GM19351 (cell line): ENCODE measurements around the gene MZB1.
"Not testable (repeated sequence)": the region's sequence is repeated elsewhere in the genome, so short reads cannot be mapped to it uniquely, and the experiment has no call there.

Source experiments
- ATAC-seq: cut with Tn5 transposase; IDR thresholded peaks from one replicate; pipeline ENCODE4 v1.9.1; 2021; ENCODE audit warnings: mild to moderate bottlenecking, moderate library complexity; ENCODE audit not compliant: unreplicated experiment

The MZB1 gene

GRCh38 chr5:139410993-139411828 is 21.5 kb upstream of the MZB1 start:
- ATAC-seq: no peak

DNA sequence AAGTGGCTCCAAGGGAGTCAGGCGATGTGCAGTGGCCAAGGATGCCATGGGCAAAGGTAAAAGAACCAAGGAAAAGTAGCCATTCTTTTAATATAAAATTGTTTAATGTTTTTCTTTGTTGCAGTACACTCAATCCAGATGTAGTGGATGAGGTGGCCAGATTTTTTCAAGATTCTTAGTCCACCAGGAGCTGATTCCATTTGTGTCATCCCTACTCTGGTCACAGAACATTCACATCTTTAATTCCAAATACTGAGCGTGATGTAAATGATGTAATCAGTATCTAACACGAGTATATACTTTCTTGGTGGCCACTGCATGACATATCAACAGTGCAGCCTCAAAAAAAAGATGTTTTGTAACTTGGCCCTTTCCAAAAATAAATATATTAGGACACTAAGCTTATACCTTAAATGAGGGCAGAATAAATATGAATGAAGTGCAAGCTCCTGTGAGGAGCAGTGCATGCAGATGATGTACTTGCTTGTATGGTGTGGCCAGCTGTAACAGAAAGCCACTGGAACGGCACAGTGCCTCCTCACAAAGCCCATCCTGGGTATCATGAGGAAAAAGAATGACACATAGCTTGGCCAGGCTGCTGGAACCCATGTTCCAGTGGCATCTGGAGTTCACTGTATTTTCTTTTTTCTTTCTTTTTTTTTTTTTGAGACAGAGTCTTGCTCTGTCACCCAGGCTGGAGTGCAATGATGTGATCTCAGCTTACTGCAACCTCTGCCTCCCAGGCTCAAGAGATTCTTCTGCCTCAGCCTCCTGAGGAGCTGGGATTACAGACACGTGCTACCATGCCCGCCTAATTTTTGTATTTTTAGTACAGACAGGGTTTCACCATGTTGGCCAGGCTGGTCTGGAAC is 20.6 kb upstream of the MZB1 start:
- no peak for ATAC-seq

GRCh38 chr5:139409116-139409515 is 19.4 kb upstream of the MZB1 start:
- ATAC-seq: not testable (repeated sequence)

DNA sequence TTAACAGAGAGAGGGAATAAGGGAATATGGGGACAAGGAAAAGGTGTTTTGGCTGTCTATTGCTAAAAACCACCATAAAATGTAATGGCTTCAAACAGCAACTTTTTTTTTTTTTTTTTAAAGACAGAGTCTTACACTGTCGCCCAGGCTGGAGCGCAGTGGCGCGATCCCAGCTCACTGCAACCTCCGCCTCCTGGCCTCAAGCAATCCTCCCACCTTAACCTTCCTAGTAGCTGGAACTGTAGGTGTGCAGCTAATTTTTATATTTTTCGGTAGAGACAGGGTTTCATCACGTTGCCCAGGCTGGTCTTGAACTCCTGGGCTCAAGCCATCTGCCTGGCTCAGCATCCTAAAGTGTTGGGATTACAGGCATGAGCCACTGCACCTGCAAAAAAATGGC is 18.5 kb upstream of the MZB1 start:
- no peak for ATAC-seq

DNA sequence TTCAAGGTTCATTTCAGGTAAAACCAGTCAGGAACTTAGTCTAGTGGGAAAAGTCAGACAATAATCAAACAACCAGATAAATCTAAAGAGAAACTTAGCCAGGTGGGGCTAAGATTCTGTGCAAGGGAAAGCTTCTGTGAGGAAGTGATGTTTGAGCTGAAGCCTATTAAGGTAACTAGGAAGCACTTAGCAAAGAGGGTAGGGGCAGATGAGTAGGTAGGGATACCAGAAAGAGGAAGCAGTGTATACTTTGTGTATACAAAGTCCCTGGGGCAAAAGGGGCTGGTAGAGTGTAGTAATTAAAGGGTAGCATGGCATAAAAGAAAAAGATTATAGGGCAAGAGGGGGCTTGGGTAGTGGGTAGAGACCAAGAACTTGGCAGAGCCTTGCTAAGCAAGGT is 17.8 kb upstream of the MZB1 start:
- ATAC-seq: no peak

DNA sequence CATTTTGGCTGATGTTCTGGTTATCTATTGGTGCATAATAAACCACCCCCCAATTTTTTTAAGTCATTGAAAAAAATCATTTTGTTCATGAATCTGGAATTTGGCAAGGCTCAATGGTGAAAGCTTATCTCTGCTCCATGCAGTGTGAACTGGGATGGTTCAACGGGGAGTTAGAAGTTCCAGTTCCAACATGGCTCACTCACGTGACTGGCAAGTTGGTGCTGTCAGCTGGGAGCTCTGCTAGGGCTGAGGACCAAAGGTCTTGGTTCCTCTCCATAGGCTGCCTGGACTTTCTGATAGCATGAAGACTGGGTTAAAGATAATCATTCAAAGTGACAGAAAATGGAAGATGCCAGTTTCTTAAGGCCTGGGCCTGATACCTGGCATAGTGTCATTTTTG is 17.2 kb upstream of the MZB1 start:
- no peak for ATAC-seq

GRCh38 chr5:139404484-139404840 is 14.7 kb upstream of the MZB1 start:
- ATAC-seq: no peak

DNA sequence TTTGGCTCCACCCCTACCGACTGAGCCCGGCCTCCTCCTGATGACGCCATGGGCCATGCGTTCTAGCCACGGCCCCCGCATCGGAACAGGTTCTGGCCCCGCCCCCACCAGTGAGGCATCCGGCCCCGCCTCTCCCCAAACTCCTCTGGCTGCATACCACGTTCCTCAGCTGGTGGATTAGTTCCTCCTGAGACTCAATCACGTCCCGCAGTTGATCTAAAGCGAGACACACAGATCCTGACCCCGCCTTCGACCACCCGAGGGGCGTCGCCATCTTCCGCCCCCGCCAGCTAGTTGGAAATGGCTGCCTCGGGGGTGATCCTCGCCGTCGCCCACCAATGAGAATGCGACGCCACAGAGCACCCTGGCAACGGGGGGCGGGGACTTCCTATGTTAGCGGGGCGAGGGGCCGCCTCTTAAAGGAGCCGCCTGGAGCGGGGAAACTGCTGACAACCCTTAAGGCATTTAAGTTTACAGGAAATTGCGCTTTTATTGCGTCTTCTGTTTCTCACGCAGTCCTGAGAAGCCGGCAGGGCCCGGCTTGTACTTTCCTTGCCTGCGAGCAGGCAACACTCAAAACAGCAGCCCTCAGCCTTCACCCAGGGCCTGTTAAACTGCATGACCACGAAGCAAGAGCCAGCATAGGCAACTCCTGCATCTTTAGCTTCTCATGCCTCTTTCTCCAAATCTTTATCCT is 14.2 kb upstream of the MZB1 start, which contains the start of gene SPATA24:
Gene SPATA24 (minus strand): TSS at position 303 of the 697 bp plus-strand sequence. CDS start 29 bp downstream, at position 274.
- ATAC-seq: peak; percentile 74

GRCh38 chr5:139403418-139403786 is 13.7 kb upstream of the MZB1 start:
- no peak for ATAC-seq

- no peak for ATAC-seq
Observed at GRCh38 chr5:139402561-139403158, 12.9 kb upstream of the MZB1 start.

GRCh38 chr5:139401546-139401945 is 11.8 kb upstream of the MZB1 start:
- ATAC-seq: no peak

GRCh38 chr5:139399501-139400121 is 9.9 kb upstream of the MZB1 start:
- peak; percentile 27 for ATAC-seq

GRCh38 chr5:139397921-139398320 is 8.2 kb upstream of the MZB1 start:
- ATAC-seq: no peak

DNA sequence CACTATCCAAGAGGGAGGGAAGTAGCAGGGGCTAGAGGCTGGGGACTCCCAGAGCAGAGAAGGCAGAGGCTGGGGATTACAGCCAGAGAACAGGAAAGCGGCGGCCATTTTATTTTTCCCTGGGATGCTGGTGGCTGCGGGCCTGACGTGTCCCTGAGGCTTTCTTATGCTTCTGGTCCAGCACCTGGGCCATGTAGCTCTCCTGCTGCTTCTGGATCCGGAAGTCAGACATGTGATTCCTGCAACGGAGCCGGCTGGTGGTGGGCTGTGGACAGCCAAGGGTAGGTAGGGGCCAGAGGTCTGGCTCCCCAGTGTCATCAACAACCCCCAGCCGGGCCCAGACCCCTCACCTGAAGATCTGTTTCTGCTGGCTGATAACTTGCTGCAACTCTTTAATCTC is 7.0 kb upstream of the MZB1 start:
- no peak for ATAC-seq

DNA sequence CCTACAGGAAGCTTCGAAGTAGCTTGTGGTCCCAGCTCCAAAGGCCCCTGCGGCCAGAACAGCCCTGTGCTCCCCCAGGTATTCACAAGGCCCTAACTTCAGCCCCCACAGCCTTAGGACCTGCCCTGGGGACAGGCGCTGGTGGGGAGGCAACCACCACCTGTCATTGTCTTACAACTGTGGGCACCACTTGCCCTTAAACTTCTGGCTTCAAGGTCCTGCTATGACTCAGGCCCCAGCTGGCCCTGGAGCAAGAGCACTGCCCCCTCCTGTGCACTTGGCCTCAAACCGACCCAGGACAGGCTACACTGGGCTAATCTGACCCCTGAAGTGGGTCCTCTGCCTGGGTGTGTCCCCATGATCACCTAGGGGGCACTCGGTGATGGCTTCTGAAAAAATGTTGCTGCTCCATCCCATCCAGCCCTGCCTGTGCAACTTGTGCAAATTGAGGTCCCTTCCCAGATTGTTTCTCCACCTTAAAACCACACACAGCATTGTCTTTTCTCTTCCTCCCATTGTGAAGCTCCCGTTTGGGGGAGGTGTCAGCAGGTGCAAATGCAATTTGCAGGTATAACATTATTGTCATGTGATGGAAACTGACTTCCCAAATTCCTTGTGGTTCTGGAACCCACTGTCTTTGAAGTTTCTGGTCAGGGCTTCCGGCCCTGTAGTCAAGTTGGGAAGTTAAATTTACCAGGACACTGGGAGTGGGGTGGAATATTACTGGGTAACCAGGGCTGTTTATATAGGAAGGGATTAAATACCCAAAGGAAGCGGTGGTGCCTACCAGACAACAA is 6.3 kb upstream of the MZB1 start:
- ATAC-seq: no peak

DNA sequence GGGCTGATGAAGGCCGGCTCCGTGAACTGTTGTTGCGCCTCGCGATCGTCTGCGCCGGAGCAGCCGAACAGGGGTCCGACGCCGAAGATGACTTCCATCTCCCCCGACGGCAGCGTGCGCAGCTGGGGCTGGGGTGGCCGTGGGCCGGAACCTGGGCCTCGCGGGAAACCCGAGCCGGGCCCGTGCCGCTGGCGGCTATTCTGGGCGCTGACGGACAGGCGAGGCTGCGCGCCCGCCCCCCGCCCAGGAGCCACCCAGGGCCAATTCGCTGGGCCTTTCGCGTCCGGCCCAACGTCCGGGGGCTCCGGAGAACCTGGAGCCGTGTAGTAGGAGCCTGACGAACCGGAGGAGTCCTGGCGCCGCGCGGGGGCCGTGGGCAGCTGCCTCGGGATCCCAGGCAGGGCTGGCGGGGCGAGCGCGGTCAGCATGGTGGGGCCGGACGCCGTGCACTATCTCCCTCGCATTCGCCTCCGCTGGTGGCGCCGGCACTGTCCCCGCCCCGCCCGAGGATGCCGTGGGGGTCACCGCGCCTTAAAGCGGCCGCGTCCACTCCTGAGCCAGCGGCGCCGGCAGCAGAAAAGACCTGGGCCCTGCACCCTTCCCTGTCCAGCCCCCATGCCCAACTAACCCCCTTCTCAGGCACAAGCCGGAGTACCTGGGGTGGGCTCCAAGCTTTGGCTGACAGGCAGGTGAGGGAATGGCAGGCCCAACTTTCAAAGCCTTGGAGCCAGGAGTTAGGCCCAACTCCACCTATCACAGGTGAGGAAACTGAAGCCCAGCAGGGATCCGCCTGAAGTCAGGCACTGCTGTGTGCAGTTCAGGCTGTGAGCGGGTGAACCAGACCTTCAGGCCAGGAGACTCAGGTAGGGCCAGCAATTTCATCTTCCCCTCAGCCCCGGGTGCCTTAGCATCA is 5.2 kb upstream of the MZB1 start, which contains the start of gene PROB1:
Gene PROB1 (minus strand): TSS at position 451 of the 913 bp plus-strand sequence. CDS start 23 bp downstream, at position 428.
- no peak for ATAC-seq

DNA sequence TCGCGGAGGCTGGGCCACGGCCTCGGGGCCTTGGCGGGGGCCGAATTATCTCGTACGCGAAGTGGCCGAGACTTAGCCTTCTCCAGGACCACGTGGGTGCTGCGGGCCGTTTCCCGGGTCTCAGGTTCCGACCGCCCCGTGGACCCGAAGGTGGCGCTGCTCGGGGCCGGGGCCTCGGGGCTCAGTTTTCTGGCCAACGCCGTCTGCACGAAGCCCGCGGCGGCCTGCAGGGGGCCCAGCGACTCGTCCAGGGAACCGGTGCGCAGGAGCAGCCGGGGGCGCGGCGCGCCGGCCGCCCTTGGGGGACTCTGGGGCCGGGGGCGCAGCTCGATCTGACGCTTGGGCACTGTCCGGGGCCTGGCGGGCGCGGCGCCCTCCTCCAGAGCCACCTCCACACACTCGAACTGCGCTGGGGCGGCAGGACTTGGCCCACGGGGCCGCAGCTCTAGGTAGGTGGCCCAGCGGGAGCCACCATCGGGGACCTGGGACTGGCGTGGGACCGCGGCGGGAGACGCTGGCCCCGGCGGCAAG is 4.5 kb upstream of the MZB1 start:
- no peak for ATAC-seq

DNA sequence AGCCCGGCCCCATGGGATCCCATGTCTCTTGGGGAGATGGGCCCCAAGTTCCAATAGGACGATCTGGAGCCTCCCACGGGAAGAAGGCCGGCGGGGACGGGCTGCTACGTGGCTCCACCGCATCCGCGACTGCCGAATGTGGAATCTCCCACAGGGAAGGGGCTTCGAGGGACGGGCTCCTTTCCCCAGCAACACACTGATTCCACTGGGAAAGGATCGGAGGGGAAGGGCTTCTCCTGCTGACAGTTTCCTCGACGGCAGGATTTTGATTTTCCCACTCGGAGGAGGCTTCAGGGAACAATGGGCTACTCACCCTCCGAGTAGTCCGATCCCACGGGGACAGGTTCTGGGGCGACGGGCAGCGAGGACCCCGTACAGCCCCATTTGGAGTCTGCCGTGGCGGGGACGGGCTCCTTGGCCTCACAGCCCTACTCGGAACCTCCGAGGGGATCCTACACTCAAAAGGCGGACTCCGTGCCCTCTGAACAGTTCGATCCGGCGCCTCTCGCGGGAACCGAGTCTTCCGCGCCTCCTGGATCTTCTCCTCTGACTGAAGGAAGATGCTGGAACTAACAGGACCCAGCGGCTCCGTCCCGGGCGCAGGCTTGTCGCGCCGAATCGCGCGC is 3.9 kb upstream of the MZB1 start:
- ATAC-seq: no peak
